Fibroblast of skin of right quadriceps (primary cell): ENCODE measurements around the gene DCAKD.
A peak's percentile ranks its signal among the peaks of the same experiment; 100 is the strongest.

Experiments
- DNase-seq: peaks from one replicate; pipeline ENCODE4 v3.0.0-alpha.2; 2013

DCAKD gene

GRCh38 chr17:45051060-45051719 lies at the start of gene DCAKD:
TSS of gene DCAKD (minus strand) at chr17:45051632. CDS start at chr17:45034885, 16,747 bp downstream.
- DNase-seq: peak; percentile 98

- peak; percentile 68 for DNase-seq
Measured at GRCh38 chr17:45098869-45099616, 47.6 kb upstream of the DCAKD start.

- DNase-seq: no peak
Measured at GRCh38 chr17:45098081-45098868, 46.8 kb upstream of the DCAKD start.

- DNase-seq: no peak
Measured at GRCh38 chr17:45096926-45097325, 45.5 kb upstream of the DCAKD start.

GRCh38 chr17:45096141-45096540 lies 44.7 kb upstream of the DCAKD start:
- peak; percentile 30 for DNase-seq

GRCh38 chr17:45093444-45094110 lies 42.1 kb upstream of the DCAKD start:
- no peak for DNase-seq

- DNase-seq: peak; percentile 98
Measured at GRCh38 chr17:45092911-45093430, 41.5 kb upstream of the DCAKD start.

GRCh38 chr17:45091778-45092425 lies 40.5 kb upstream of the DCAKD start:
- peak; percentile 27 for DNase-seq

GRCh38 chr17:45090711-45091110 lies 39.3 kb upstream of the DCAKD start:
- no peak for DNase-seq

GRCh38 chr17:45088741-45089140 lies 37.3 kb upstream of the DCAKD start:
- no peak for DNase-seq

- DNase-seq: no peak
Measured at GRCh38 chr17:45087978-45088377, 36.5 kb upstream of the DCAKD start.

GRCh38 chr17:45087504-45087975 lies 36.1 kb upstream of the DCAKD start:
- peak; percentile 28 for DNase-seq

GRCh38 chr17:45086865-45087503 lies 35.6 kb upstream of the DCAKD start:
- no peak for DNase-seq

- no peak for DNase-seq
Measured at GRCh38 chr17:45086391-45086790, 35.0 kb upstream of the DCAKD start.

- no peak for DNase-seq
Measured at GRCh38 chr17:45081047-45081703, 29.7 kb upstream of the DCAKD start.

- no peak for DNase-seq
Measured at GRCh38 chr17:45077643-45078042, 26.2 kb upstream of the DCAKD start.

- peak; percentile 96 for DNase-seq
Measured at GRCh38 chr17:45073414-45074070, 22.1 kb upstream of the DCAKD start.

- no peak for DNase-seq
Measured at GRCh38 chr17:45070809-45071208, 19.4 kb upstream of the DCAKD start.

- DNase-seq: no peak
Measured at GRCh38 chr17:45070001-45070400, 18.6 kb upstream of the DCAKD start.

- DNase-seq: no peak
Measured at GRCh38 chr17:45067637-45068036, 16.2 kb upstream of the DCAKD start.
